IPS-15b (cell line): ENCODE results near the gene NDUFAF5.

Experiments
- H3K27me3 ChIP-seq: one replicate; pipeline ENCODE4 v1.6.1; 2013; ENCODE audit warnings: low read length; ENCODE audit not compliant: control insufficient read depth, insufficient read depth
- H3K36me3 ChIP-seq: one replicate; pipeline ENCODE4 v1.6.1; 2013; ENCODE audit warnings: low read length; ENCODE audit not compliant: control insufficient read depth, insufficient read depth
- H3K4me1 ChIP-seq: one replicate; pipeline ENCODE4 v1.6.1; 2013; ENCODE audit warnings: mild to moderate bottlenecking, low read length; ENCODE audit not compliant: control insufficient read depth, insufficient read depth
- H3K4me3 ChIP-seq: one replicate; pipeline ENCODE4 v1.5.1; 2013; ENCODE audit warnings: low read depth, low read length
- H3K9ac ChIP-seq: one replicate; pipeline ENCODE4 v1.6.1; 2013; ENCODE audit warnings: low read depth, mild to moderate bottlenecking, low read length
- H3K9me3 ChIP-seq: one replicate; pipeline ENCODE4 v1.6.1; 2013; ENCODE audit warnings: mild to moderate bottlenecking, low read length; ENCODE audit not compliant: control insufficient read depth, insufficient read depth

Gene NDUFAF5

DNA sequence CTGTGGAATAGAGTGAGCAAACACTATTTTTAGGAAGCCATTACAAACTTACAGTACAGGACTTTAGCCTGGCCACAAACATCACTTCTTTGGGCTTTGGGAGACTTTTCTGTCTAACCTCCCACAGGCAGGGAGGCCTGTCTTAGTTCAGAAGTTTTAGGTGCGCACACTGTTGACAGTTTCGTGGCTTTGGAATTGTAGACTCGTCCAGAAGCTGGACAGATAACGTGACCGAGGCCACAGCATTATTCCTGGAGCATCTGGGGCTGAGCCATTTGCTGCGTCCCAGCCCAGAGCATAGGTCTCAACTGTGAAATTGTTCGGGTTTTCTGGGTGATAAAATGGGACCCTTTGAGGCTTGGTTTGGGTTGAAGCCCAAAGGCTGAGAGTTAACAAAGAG is 53.8 kb downstream of the NDUFAF5 start:
- Histone ChIP-seq H3K4me3 (no peak overlapping the region), H3K9ac (no peak overlapping the region), H3K4me1 (no peaks in the 10 kb centered on the region), H3K27me3 (peaks cover 2% of the 10 kb centered on the region), H3K9me3 (no peaks in the 10 kb centered on the region), H3K36me3 (no peaks in the 10 kb centered on the region)

DNA sequence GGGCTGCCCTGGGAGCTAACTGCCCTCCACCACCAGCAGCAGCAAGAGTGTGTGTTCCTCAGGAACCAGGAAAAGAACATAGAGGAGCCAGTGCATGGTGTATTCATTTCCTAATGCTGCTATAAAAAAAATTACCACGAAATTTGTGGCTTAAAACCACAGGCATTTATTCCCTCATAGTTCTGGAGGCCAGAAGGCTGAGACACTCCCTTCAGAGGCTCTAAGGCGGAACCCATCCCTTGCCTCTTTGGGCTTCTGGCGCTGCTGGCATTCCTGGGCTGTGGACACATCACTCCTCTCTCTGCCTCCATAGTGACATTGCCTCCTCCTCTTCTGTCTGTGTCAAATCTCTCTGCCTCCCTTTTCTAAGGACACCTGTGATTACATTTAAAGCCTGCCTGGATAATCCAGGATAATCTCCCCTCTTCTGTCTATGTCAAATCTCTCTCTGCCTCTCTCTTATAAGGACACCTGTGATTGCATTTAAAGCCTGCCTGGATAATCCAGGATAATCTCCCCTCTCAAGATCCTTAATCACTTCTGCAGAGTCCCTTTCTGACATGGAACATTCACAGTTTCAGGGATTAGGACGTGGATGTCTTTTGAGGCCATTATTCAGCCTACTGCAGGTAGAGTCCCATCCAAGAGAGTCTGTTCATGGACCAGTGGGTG is 54.7 kb downstream of the NDUFAF5 start:
- Histone ChIP-seq H3K4me3 (no peak overlapping the region), H3K9ac (no peak overlapping the region), H3K9me3 (no peaks in the 10 kb centered on the region), H3K4me1 (no peaks in the 10 kb centered on the region), H3K36me3 (no peaks in the 10 kb centered on the region), H3K27me3 (peaks cover 2% of the 10 kb centered on the region)

DNA sequence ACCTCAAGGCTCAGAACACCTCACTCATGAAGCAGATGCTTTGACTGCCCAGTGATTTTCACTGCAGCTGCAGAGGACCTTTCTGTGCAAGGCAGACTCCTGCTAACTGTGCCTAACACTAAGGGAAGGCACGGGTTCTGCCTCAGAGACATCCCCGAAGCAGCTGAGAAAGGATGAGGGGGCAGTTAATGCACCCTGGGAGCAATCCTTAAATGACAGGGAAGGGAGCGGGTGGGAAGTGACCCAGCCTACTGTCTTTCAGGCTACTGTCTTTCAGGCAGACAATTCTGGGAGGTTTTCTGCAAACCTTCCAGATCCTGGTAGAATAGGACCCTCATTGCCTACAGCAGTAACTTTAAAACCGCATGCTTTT is 55.3 kb downstream of the NDUFAF5 start:
- Histone ChIP-seq H3K4me3 (no peak overlapping the region), H3K9ac (no peak overlapping the region), H3K36me3 (no peaks in the 10 kb centered on the region), H3K4me1 (no peaks in the 10 kb centered on the region), H3K9me3 (no peaks in the 10 kb centered on the region), H3K27me3 (peaks cover 2% of the 10 kb centered on the region)

DNA sequence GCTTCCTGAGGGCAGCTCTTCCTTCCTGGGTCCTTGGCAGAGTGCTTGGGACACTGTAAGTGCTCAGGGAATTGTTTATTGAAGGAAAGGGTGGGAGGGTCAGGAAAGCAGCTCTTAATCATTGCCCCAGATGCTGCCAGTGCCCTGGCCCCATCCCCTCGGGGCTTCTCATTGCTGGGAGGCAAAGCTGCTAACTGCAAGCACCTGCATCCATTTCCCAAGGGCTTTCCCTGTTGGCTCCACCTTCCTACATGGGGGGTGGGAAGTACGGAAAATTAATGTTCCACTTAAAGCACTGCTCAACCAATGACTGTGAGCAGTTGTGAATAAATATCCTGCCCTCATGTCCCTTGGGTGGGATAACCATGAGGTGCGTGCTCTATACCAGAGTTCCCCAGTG is 56.4 kb downstream of the NDUFAF5 start:
- Histone ChIP-seq H3K9me3 (no peaks in the 10 kb centered on the region), H3K36me3 (no peaks in the 10 kb centered on the region), H3K27me3 (peaks cover 2% of the 10 kb centered on the region), H3K4me1 (no peaks in the 10 kb centered on the region), H3K4me3 (no peak overlapping the region), H3K9ac (no peak overlapping the region)

DNA sequence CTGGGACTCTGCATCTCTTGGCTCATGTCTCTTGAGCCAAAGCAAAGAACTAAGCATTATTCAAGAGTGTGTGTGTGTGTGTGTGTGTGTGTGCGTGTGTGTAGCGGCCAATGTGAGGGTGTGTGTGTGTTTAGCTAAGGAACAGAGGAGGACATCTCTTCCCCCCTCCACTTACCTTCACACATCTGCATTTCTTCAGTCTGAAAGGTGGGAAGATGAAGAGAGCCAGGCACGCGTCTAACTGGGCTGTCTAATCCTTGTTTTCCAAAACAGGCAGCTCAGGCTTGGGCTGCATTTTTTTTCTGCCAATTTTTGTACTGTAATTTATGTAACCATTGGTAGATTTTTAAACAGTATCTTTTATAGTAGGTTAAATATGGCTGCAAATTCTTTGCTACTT is 59.5 kb downstream of the NDUFAF5 start:
- Histone ChIP-seq H3K4me1 (no peaks in the 10 kb centered on the region), H3K27me3 (peaks cover 2% of the 10 kb centered on the region)

DNA sequence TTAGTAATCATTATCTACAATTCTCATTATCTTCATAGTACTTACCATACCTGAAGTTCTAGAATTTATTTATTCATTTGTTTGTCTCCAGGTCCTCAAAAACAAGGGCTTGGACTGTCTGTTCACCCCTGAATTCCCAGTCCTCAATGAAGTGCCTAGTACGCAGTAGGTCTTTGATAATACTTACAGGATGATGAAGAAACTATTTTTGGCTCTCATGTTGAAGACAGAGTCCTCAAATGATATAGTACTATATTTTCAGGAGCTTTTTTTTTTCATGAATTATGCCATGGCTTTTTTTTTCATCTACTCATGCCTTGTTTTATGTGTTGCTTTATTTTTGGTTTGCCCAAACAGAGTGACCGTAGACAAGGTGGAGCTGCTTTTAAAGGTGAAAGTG is 66.5 kb downstream of the NDUFAF5 start:
- no peaks in the 10 kb centered on the region for H3K27me3 ChIP-seq
- no peaks in the 10 kb centered on the region for H3K4me1 ChIP-seq
- H3K9me3 ChIP-seq = no peaks in the 10 kb centered on the region
- H3K4me3 ChIP-seq = no peak overlapping the region
- H3K36me3 ChIP-seq = no peaks in the 10 kb centered on the region
- H3K9ac ChIP-seq = no peak overlapping the region

More for the DNA sequence above, 59.5 kb downstream of the NDUFAF5 start:
- no peaks in the 10 kb centered on the region for H3K9me3 ChIP-seq
- H3K36me3 ChIP-seq = no peaks in the 10 kb centered on the region
- no peak overlapping the region for H3K9ac ChIP-seq
- no peak overlapping the region for H3K4me3 ChIP-seq

DNA sequence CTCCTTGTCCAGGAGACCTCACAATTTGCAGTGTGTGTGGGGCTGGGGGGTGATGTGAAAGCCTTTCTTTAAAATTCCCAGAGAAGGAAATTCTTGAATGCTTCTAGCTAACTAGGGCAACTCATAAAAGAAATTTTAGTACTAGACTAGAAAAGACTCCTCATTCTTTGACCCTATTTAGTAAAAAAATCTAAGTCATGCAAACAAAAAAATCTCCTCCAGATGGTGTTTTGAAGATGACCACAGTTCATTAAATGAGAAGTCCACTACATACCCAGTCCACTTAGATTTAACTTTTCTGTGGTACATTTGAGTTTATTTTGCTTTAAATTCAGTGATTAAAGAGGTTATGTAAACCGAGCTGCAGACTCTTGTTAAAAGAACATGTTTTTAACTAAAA is 67.5 kb downstream of the NDUFAF5 start:
- Histone ChIP-seq H3K4me3 (no peak overlapping the region), H3K9ac (no peak overlapping the region), H3K4me1 (no peaks in the 10 kb centered on the region), H3K9me3 (no peaks in the 10 kb centered on the region), H3K27me3 (no peaks in the 10 kb centered on the region), H3K36me3 (no peaks in the 10 kb centered on the region)

DNA sequence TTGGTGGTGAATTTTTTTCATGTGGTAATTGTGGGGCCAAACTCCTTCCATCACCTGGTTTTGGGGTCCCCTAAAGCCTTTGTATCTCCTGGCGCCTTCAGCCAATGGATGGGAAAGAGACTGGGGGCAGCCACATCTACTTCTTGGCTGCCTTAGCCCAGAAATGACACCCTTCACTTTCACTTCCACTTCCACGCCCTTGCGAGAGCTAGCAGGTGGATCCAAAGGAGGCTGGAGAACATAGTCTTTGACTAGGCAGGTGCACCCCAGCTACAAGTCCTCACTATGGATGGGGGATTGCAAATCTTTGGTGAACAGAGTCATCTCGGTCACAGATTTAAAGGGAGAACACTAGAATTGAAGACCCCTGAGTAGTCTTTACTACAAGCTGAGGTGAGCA is 70.8 kb downstream of the NDUFAF5 start:
- Histone ChIP-seq H3K36me3 (no peaks in the 10 kb centered on the region), H3K4me1 (no peaks in the 10 kb centered on the region), H3K9ac (no peak overlapping the region), H3K9me3 (no peaks in the 10 kb centered on the region), H3K4me3 (no peak overlapping the region), H3K27me3 (no peaks in the 10 kb centered on the region)

DNA sequence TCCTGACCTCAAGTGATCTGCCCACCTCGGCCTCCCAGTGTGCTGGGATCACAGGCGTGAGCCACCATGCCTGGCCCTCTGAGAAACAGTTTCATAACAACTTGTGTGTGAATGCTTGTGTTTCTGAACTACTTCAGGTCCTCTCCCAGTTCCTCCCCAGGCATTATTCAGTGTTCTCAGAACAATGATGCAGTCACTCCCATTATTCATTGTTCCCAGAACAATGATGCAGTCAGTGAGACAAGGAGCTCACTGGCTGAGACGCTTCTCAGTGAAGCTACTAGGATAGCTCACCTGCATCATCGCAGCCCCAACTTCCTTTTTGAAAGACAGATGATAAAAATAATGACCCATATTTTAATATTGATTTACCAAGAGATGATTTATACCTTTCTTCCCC is 71.5 kb downstream of the NDUFAF5 start:
- Histone ChIP-seq H3K4me3 (no peak overlapping the region), H3K36me3 (no peaks in the 10 kb centered on the region), H3K27me3 (no peaks in the 10 kb centered on the region), H3K9ac (no peak overlapping the region), H3K4me1 (no peaks in the 10 kb centered on the region), H3K9me3 (no peaks in the 10 kb centered on the region)

DNA sequence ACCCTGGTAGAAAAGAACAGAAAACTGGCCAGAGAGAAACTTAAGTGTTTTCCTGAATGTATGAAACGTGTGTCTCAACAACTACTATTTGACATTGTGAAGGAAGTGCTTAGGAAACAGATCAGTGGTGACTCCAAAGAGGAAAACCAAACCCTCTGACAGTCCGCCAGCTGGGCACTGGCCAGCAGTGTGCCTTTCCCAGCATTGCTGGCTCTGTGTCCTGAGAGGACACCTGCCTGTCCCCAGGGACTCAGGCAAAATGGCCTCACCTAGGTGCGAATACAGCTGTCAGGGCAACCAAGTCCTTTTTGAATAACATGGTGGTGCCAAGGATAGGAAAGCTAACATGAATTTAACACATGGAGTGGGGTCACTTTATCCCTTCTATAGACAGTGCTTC is 72.5 kb downstream of the NDUFAF5 start:
- no peaks in the 10 kb centered on the region for H3K9me3 ChIP-seq
- no peaks in the 10 kb centered on the region for H3K4me1 ChIP-seq
- no peaks in the 10 kb centered on the region for H3K36me3 ChIP-seq
- H3K9ac ChIP-seq = no peak overlapping the region
- no peaks in the 10 kb centered on the region for H3K27me3 ChIP-seq
- no peak overlapping the region for H3K4me3 ChIP-seq

DNA sequence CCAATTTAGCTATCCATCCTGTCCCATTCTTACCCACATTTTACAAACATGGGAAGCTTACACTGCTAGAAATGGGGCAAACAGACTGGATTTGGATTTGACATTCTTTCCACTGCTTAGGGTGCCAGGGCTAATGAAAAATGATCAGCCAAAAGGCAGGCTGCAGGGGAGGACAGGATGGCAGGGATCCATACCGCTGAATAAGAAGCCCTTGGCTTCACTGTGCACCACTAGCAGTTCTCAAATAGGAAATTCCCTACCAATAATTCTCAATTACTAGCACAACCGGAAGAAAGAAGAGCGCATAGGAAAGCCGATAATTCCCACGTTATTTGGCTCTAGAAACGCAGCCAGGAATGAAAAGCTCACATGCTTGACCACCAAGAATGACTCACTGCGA is 73.1 kb downstream of the NDUFAF5 start:
- no peaks in the 10 kb centered on the region for H3K36me3 ChIP-seq
- H3K27me3 ChIP-seq = no peaks in the 10 kb centered on the region
- H3K9me3 ChIP-seq = no peaks in the 10 kb centered on the region
- H3K9ac ChIP-seq = no peak overlapping the region
- H3K4me1 ChIP-seq = no peaks in the 10 kb centered on the region
- no peak overlapping the region for H3K4me3 ChIP-seq

DNA sequence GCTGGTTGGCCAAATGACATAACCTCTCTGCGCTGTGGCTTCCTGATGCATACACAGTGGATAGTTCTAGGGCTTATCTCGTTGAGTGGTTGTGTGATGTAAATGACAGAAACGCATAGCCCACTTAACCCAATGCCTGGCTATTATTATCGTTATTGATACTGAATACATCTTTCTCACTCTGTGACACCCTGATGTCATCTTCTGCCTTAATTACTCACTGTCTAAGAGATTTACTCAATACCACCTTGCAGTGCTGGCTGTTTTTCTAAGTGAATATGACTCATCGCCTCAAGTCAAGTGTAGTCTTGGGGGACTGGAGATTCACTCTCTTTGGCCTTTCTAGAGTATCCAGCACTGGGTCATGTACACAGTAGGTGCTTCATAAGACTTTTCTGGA is 73.6 kb downstream of the NDUFAF5 start:
- no peaks in the 10 kb centered on the region for H3K27me3 ChIP-seq
- no peaks in the 10 kb centered on the region for H3K36me3 ChIP-seq
- H3K9ac ChIP-seq = no peak overlapping the region
- H3K9me3 ChIP-seq = no peaks in the 10 kb centered on the region
- no peak overlapping the region for H3K4me3 ChIP-seq
- H3K4me1 ChIP-seq = no peaks in the 10 kb centered on the region
